ENCODE measurements around the gene NEURL1B. TPM values are rescaled to one million over a fixed set of nuclear protein-coding genes. Genes with fewer than 3 reads are reported as not detected.
"Not testable (repeated sequence)": the region's sequence is repeated elsewhere in the genome, so short reads cannot be mapped to it uniquely, and the experiment has no call there.

The NEURL1B gene
- total RNA-seq, 1 donor from 2014 or later, result 131 TPM

GRCh38 chr5:172671091-172671490 is 30.0 kb downstream of the NEURL1B start:
- no peak overlapping the region for H3K27ac ChIP-seq
- H3K36me3 ChIP-seq, result no peaks in the 10 kb centered on the region
- intact Hi-C loops (cut with DNase I), result no loop called here
- H3K27me3 ChIP-seq, result no peaks in the 10 kb centered on the region
- no peak overlapping the region for H3K4me3 ChIP-seq
- TF ChIP-seq CTCF (IDR thresholded peaks at IDR 0.05), result no peak
- H3K9me3 ChIP-seq, result no peaks in the 10 kb centered on the region
- no peak for DNase-seq (ENCODE audit: low spot score in 2 of 2)
- no peaks in the 10 kb centered on the region for H3K4me1 ChIP-seq

GRCh38 chr5:172672681-172673080 is 31.6 kb downstream of the NEURL1B start:
- intact Hi-C loops (cut with DNase I), result no loop called here
- Histone ChIP-seq H3K27ac (no peak overlapping the region), H3K27me3 (no peaks in the 10 kb centered on the region), H3K4me3 (no peak overlapping the region), H3K9me3 (no peaks in the 10 kb centered on the region), H3K4me1 (no peaks in the 10 kb centered on the region), H3K36me3 (no peaks in the 10 kb centered on the region)
- TF ChIP-seq CTCF (IDR thresholded peaks at IDR 0.05), result no peak
- no peak for DNase-seq (ENCODE audit: low spot score in 2 of 2)

GRCh38 chr5:172674155-172674554 is 33.1 kb downstream of the NEURL1B start:
- Histone ChIP-seq H3K4me3 (no peak overlapping the region), H3K36me3 (no peaks in the 10 kb centered on the region), H3K9me3 (no peaks in the 10 kb centered on the region), H3K27me3 (no peaks in the 10 kb centered on the region), H3K4me1 (peaks cover 5 to 6% of the 10 kb centered on the region in 2 donors), H3K27ac (no peak overlapping the region)
- DNase-seq (ENCODE audit: low spot score in 2 of 2), result no peak
- intact Hi-C loops (cut with DNase I), result no loop called here
- TF ChIP-seq CTCF (IDR thresholded peaks at IDR 0.05), result no peak

- no peak for DNase-seq (ENCODE audit: low spot score in 2 of 2)
- TF ChIP-seq CTCF (IDR thresholded peaks at IDR 0.05), result no peak
- H3K9me3 ChIP-seq, result no peaks in the 10 kb centered on the region
- no peaks in the 10 kb centered on the region for H3K36me3 ChIP-seq
- H3K27ac ChIP-seq, result no peak overlapping the region
- no peak overlapping the region for H3K4me3 ChIP-seq
- no peaks in the 10 kb centered on the region for H3K27me3 ChIP-seq
- peaks cover 7 to 8% of the 10 kb centered on the region in 2 donors for H3K4me1 ChIP-seq
- intact Hi-C loops (cut with DNase I), result no loop called here
These were observed 35.9 kb downstream of the NEURL1B start for GRCh38 chr5:172676914-172677475.

- H3K4me3 ChIP-seq; H3K36me3 ChIP-seq; DNase-seq (ENCODE audit: low spot score in 2 of 2); intact Hi-C loops (cut with DNase I); H3K9me3 ChIP-seq; H3K27ac ChIP-seq; H3K27me3 ChIP-seq; H3K4me1 ChIP-seq: not testable (repeated sequence)
These were observed 37.4 kb downstream of the NEURL1B start for GRCh38 chr5:172678362-172678874.

- Histone ChIP-seq H3K9me3 (no peaks in the 10 kb centered on the region), H3K4me1 (peaks cover 7 to 8% of the 10 kb centered on the region in 2 donors), H3K27me3 (no peaks in the 10 kb centered on the region), H3K27ac (peak overlapping the region; percentile 10 to 32), H3K36me3 (no peaks in the 10 kb centered on the region), H3K4me3 (no peak overlapping the region)
- intact Hi-C loops (cut with DNase I), result no loop called here
- DNase-seq (ENCODE audit: low spot score in 2 of 2), result peak in 1 of 2 donors; percentile 80
- TF ChIP-seq CTCF (IDR thresholded peaks at IDR 0.05), result no peak
These were observed 37.8 kb downstream of the NEURL1B start for GRCh38 chr5:172678902-172679301.

All from ascending aorta (tissue), 2 donors.